PC-3 (cell line): ENCODE results near the gene MSI2. TPM values are rescaled to one million over a fixed set of nuclear protein-coding genes. Genes with fewer than 3 reads are reported as not detected.

Experiments
- ATAC-seq: fragments of 200-7000 bp; cut with Tn5 transposase; 2 replicates; pipeline ENCODE4 v1.9.1; 2020; ENCODE audit warnings: mild to moderate bottlenecking, moderate library complexity
- BruUV-seq: library from RNA; stranded (reverse); fragments of 400-500 nt; replicated peaks from 2 replicates; lab custom pipeline; 2021; lab: Mats Ljungman, UMichigan
- CTCF ChIA-PET: fragments of 300-600 bp; sonication (Branson Sonifier 250); formaldehyde crosslinking; loops from one replicate; lab custom pipeline; 2022; ENCODE audit warnings: antibody characterized with exemption; lab: Charles Lee
- POLR2A ChIA-PET: fragments of 300-600 bp; sonication (Branson Sonifier 250); formaldehyde crosslinking; loops from one replicate; lab custom pipeline; 2022; ENCODE audit warnings: antibody characterized with exemption; ENCODE audit not compliant: unreplicated experiment; lab: Charles Lee
- DNase-seq: peaks from one replicate; pipeline ENCODE4 v3.0.0-alpha.2; 2015
- H2AFZ ChIP-seq: fragments of 300-600 bp; sonication (generic); 2 replicates; pipeline ENCODE4 v1.6.0; 2016; ENCODE audit warnings: antibody characterized with exemption, low read length
- H3F3A ChIP-seq: fragments of 300-600 bp; sonication (generic); one replicate; pipeline ENCODE4 v1.6.0; 2017; ENCODE audit warnings: antibody characterized with exemption, low read length, control low read depth, mild to moderate bottlenecking; ENCODE audit not compliant: unreplicated experiment
- H3K27ac ChIP-seq: fragments of 300-600 bp; sonication (generic); 2 replicates; pipeline ENCODE4 v1.5.1; 2016; ENCODE audit warnings: mild to moderate bottlenecking, low read length
- H3K27me3 ChIP-seq: fragments of 300-600 bp; sonication (generic); 2 replicates; pipeline ENCODE4 v1.6.1; 2016; ENCODE audit warnings: low read length, mixed read lengths
- H3K36me3 ChIP-seq: fragments of 300-600 bp; sonication (generic); 2 replicates; pipeline ENCODE4 v1.6.1; 2016; ENCODE audit warnings: low read depth, mixed run types, low read length, mixed read lengths
- H3K4me1 ChIP-seq: fragments of 300-600 bp; sonication (generic); 2 replicates; pipeline ENCODE4 v1.5.1; 2016; ENCODE audit warnings: low read length; ENCODE audit not compliant: insufficient read depth
- H3K4me2 ChIP-seq: fragments of 300-600 bp; sonication (generic); 2 replicates; pipeline ENCODE4 v1.6.0; 2016; ENCODE audit warnings: low read length
- H3K4me3 ChIP-seq: fragments of 300-600 bp; sonication (generic); 2 replicates; pipeline ENCODE4 v1.5.1; 2016; ENCODE audit warnings: mild to moderate bottlenecking, low read length, mixed read lengths
- H3K79me2 ChIP-seq: fragments of 300-600 bp; sonication (generic); 2 replicates; pipeline ENCODE4 v1.6.1; 2017; ENCODE audit warnings: low read length, mixed read lengths
- H3K9ac ChIP-seq: fragments of 300-600 bp; sonication (generic); 2 replicates; pipeline ENCODE4 v1.6.0; 2016; ENCODE audit warnings: mild to moderate bottlenecking, low read length
- H3K9me2 ChIP-seq: fragments of 300-600 bp; sonication (generic); replicated peaks from 2 replicates; pipeline ENCODE4 v1.6.1; 2016; ENCODE audit warnings: mixed run types, low read length, mixed read lengths
- H3K9me3 ChIP-seq: fragments of 300-600 bp; sonication (generic); 2 replicates; pipeline ENCODE4 v1.6.1; 2016; ENCODE audit warnings: low read length, mixed read lengths
- H4K20me1 ChIP-seq: fragments of 300-600 bp; sonication (generic); 2 replicates; pipeline ENCODE4 v1.6.1; 2016; ENCODE audit warnings: low read length, mixed read lengths
- EZH2 ChIP-seq: fragments of 300-600 bp; sonication (generic); IDR thresholded peaks from one replicate; pipeline ENCODE4 v1.6.1; 2017; ENCODE audit warnings: antibody characterized with exemption, mild to moderate bottlenecking, low read length; ENCODE audit not compliant: unreplicated experiment
- EZH2phosphoT487 ChIP-seq: fragments of 300-600 bp; sonication (generic); IDR thresholded peaks from 2 replicates; pipeline ENCODE4 v1.6.1; 2018; ENCODE audit warnings: mild to moderate bottlenecking, antibody characterized with exemption, low read length, borderline replicate concordance
- intact Hi-C: fragments of 100-400 bp; cut with micrococcal nuclease; formaldehyde crosslinking; loops from 2 replicates; pipeline ENCODE4 v1.9.0; 2023
- total RNA-seq: library from RNA; depleted of rRNA; stranded (reverse); fragments of >200 nt; gene quantifications from 2 replicates; pipeline ENCODE4 v1.2.3, GENCODE V29; 2014
- TF ChIP-seq, protein P1 (sequence below): fragments of 300-600 bp; sonication (generic); conservative IDR thresholded peaks from 2 replicates; pipeline ENCODE4 v1.5.1; 2017; ENCODE audit warnings: antibody characterized with exemption, low read depth, mild to moderate bottlenecking, low read length

MSI2 gene
- total RNA-seq, 1 experiment from 2014 or later, result 54.7 TPM

DNA sequence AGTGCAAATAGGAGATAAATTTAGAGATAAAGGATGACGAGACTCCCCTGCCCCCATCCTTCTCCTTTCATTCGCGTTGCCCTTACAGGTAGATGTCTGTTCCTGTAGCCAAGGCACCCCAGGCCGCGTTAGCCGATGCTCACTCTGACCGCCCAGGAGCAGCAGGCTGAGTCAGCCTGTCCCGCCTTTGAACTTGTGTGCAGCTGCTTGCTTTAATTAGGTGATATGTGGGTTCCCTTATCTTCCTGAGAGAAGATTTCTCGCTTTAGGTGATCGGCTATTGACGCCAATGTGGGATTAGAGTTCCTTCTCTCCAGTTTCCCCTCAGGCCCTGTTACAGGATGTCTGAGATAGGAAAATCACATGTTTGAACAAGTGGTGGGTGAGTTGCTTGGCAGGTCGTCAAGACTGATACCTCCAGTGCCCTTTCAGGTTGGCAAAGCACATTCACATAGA lies 119.5 kb downstream of the MSI2 start:
- intact Hi-C loops, result loop anchor here (10.0 kb wide), 1 partner anchor 139 kb away; no protein-coding TSS in a partner anchor
- peaks cover 7% of the 10 kb centered on the region; the same call in 1 of the 2 replicates for H3K36me3 ChIP-seq
- H3K27me3 ChIP-seq, result no peaks in the 10 kb centered on the region
- POLR2A ChIA-PET, result no interaction called here
- H3K4me3 ChIP-seq, result no peak overlapping the region
- H3K9me2 ChIP-seq, result no peaks in the 10 kb centered on the region
- H3K9ac ChIP-seq, result no peak overlapping the region
- peaks cover 6% of the 10 kb centered on the region for H3F3A ChIP-seq
- no TSS peak for BruUV-seq
- no peak for DNase-seq
- no peak overlapping the region for H3K27ac ChIP-seq
- H4K20me1 ChIP-seq, result no peaks in the 10 kb centered on the region
- no peak for ATAC-seq
- peaks cover 8% of the 10 kb centered on the region; the same call in 1 of the 2 replicates for H3K9me3 ChIP-seq
- no peak for TF ChIP-seq EZH2
- TF ChIP-seq, protein P1, sequence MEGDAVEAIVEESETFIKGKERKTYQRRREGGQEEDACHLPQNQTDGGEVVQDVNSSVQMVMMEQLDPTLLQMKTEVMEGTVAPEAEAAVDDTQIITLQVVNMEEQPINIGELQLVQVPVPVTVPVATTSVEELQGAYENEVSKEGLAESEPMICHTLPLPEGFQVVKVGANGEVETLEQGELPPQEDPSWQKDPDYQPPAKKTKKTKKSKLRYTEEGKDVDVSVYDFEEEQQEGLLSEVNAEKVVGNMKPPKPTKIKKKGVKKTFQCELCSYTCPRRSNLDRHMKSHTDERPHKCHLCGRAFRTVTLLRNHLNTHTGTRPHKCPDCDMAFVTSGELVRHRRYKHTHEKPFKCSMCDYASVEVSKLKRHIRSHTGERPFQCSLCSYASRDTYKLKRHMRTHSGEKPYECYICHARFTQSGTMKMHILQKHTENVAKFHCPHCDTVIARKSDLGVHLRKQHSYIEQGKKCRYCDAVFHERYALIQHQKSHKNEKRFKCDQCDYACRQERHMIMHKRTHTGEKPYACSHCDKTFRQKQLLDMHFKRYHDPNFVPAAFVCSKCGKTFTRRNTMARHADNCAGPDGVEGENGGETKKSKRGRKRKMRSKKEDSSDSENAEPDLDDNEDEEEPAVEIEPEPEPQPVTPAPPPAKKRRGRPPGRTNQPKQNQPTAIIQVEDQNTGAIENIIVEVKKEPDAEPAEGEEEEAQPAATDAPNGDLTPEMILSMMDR, result no peak
- TF ChIP-seq EZH2phosphoT487, result no peak
- peaks cover 6% of the 10 kb centered on the region; the same call in 1 of the 2 replicates for H3K79me2 ChIP-seq
- H3K4me1 ChIP-seq, result peaks cover 28% of the 10 kb centered on the region
- no peak overlapping the region for H3K4me2 ChIP-seq
- no peak overlapping the region for H2AFZ ChIP-seq
- CTCF ChIA-PET, result no interaction called here

GRCh38 chr17:57377094-57377493 lies 120.8 kb downstream of the MSI2 start:
- Histone ChIP-seq H3K27ac (no peak overlapping the region), H3F3A (peaks cover 5% of the 10 kb centered on the region), H3K4me1 (peaks cover 16% of the 10 kb centered on the region), H2AFZ (no peak overlapping the region), H3K9me3 (peaks cover 8% of the 10 kb centered on the region; the same call in 1 of the 2 replicates), H4K20me1 (no peaks in the 10 kb centered on the region), H3K4me2 (no peak overlapping the region), H3K9ac (no peak overlapping the region), H3K27me3 (no peaks in the 10 kb centered on the region), H3K36me3 (peaks cover 7% of the 10 kb centered on the region; the same call in 1 of the 2 replicates), H3K9me2 (no peaks in the 10 kb centered on the region), H3K79me2 (no peaks in the 10 kb centered on the region), H3K4me3 (no peak overlapping the region)
- CTCF ChIA-PET, result no interaction called here
- no TSS peak for BruUV-seq
- POLR2A ChIA-PET, result no interaction called here
- intact Hi-C loops, result loop anchor here (10.0 kb wide), 1 partner anchor 138 kb away; no protein-coding TSS in a partner anchor
- no peak for ATAC-seq
- no peak for TF ChIP-seq EZH2phosphoT487
- TF ChIP-seq EZH2, result no peak
- TF ChIP-seq, protein P1, result no peak
- no peak for DNase-seq

GRCh38 chr17:57379237-57379894 lies 123.0 kb downstream of the MSI2 start:
- Histone ChIP-seq H3K4me1 (no peaks in the 10 kb centered on the region; the same call in 1 of the 2 replicates), H2AFZ (no peak overlapping the region)
- no TSS peak for BruUV-seq

More at GRCh38 chr17:57379237-57379894, 123.0 kb downstream of the MSI2 start:
- ATAC-seq (no peak), DNase-seq (no peak)
- Histone ChIP-seq H3K4me2 (no peak overlapping the region), H3K36me3 (0 out of 2 replicates have a peak, but pooled peaks cover 5% of the 10 kb centered on the region), H3K79me2 (no peaks in the 10 kb centered on the region), H3K9me3 (no peaks in the 10 kb centered on the region), H3K27ac (no peak overlapping the region), H3K27me3 (no peaks in the 10 kb centered on the region), H3F3A (no peaks in the 10 kb centered on the region), H3K4me3 (no peak overlapping the region), H4K20me1 (no peaks in the 10 kb centered on the region), H3K9me2 (no peaks in the 10 kb centered on the region), H3K9ac (no peak overlapping the region)
- intact Hi-C loops, result loop anchor here (10.0 kb wide), 1 partner anchor 135 kb away; no protein-coding TSS in a partner anchor
- TF ChIP-seq EZH2phosphoT487 (no peak), EZH2 (no peak)
- TF ChIP-seq, protein P1, result no peak
- POLR2A ChIA-PET, result no interaction called here
- CTCF ChIA-PET, result no interaction called here
